Peyer's patch (tissue), 4 donors: ENCODE data around the gene AFG1L. TPM values are rescaled to one million over a fixed set of nuclear protein-coding genes. Genes with fewer than 3 reads are reported as not detected.
"Not testable (repeated sequence)": the region's sequence is repeated elsewhere in the genome, so short reads cannot be mapped to it uniquely, and the experiment has no call there.

ENCODE experiments used
- DNase-seq, 3 donors: peaks; one replicate each; pipeline ENCODE4 v3.0.0-alpha.2; 2017 to 2019
- H3K27ac ChIP-seq, 4 donors: fragments of 200-600 bp; sonication (generic); one replicate each; pipeline ENCODE4 v1.5.1; 2016 to 2019
- H3K27me3 ChIP-seq, 2 donors: fragments of 200-600 bp; sonication (generic); one replicate each; pipeline ENCODE4 v1.5.1; 2019
- H3K36me3 ChIP-seq, 3 donors: fragments of 200-600 bp; sonication (generic); one replicate each; pipeline ENCODE4 v1.5.1; 2016 to 2019
- H3K4me1 ChIP-seq, 4 donors: fragments of 200-600 bp; sonication (generic); one replicate each; pipeline ENCODE4 v1.5.1; 2016 to 2019
- H3K4me3 ChIP-seq, 4 donors: fragments of 200-600 bp; sonication (generic); 1 replicate in 3 of 4; 2 replicates in 1 of 4; pipeline ENCODE4 v1.5.1; 2016 to 2019; ENCODE audit warnings: mild to moderate bottlenecking in 1 of 4
- H3K9me3 ChIP-seq, 4 donors: fragments of 200-600 bp; sonication (generic); one replicate each; pipeline ENCODE4 v1.5.1; 2016 to 2019; ENCODE audit warnings: mild to moderate bottlenecking in 1 of 4
- POLR2A ChIP-seq, 2 donors: fragments of 450-650 bp; IDR thresholded peaks; one replicate each; pipeline ENCODE4 v1.5.1; 2017; ENCODE audit warnings: antibody characterized with exemption in 2 of 2, mild to moderate bottlenecking in 2 of 2, moderate library complexity in 2 of 2
- total RNA-seq, 4 donors: library from RNA; depleted of rRNA; stranded (reverse); fragments of >200 nt; gene quantifications; one replicate each; pipeline ENCODE4 v1.1.0, GENCODE V29; 2016
- TF ChIP-seq, protein P1 (sequence below), 6 experiments: fragments of 450-650 bp in 4 of 6; fragments of 200-600 bp in 2 of 6; sonication (generic) in 1 of 6; IDR thresholded peaks; one replicate each; pipeline ENCODE4 v1.5.1; 2017 to 2019; ENCODE audit warnings: antibody characterized with exemption in 6 of 6, mild to moderate bottlenecking in 3 of 6, moderate library complexity in 1 of 6

The AFG1L gene
- total RNA-seq, 4 donors from 2014 or later, result 6.0 to 15.1 (median 8.1) TPM

DNA sequence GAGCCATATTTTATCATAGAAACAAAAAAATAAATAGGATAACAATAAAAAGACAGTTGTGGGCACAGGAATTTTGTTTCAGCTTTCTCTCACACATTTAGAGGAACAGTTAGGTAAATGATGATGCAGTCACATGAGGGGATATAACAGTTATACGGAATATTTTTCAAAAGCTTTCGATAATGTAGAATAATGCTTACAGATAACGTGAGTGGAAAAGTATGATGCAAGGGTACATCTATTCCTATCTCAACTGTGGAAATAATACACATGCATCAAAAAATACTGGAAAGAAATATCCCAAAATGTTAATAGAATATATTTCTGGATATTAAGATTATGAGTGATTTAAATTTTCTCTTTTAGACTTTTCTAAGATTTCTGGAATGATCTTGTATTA lies 114.0 kb downstream of the AFG1L start:
- Histone ChIP-seq H3K9me3 (no peaks in the 10 kb centered on the region), H3K27me3 (no peaks in the 10 kb centered on the region), H3K36me3 (no peaks in the 10 kb centered on the region), H3K27ac (no peak overlapping the region), H3K4me3 (no peak overlapping the region), H3K4me1 (no peaks in the 10 kb centered on the region)
- TF ChIP-seq POLR2A (IDR thresholded peaks at IDR 0.05), result no peak
- TF ChIP-seq, protein P1, sequence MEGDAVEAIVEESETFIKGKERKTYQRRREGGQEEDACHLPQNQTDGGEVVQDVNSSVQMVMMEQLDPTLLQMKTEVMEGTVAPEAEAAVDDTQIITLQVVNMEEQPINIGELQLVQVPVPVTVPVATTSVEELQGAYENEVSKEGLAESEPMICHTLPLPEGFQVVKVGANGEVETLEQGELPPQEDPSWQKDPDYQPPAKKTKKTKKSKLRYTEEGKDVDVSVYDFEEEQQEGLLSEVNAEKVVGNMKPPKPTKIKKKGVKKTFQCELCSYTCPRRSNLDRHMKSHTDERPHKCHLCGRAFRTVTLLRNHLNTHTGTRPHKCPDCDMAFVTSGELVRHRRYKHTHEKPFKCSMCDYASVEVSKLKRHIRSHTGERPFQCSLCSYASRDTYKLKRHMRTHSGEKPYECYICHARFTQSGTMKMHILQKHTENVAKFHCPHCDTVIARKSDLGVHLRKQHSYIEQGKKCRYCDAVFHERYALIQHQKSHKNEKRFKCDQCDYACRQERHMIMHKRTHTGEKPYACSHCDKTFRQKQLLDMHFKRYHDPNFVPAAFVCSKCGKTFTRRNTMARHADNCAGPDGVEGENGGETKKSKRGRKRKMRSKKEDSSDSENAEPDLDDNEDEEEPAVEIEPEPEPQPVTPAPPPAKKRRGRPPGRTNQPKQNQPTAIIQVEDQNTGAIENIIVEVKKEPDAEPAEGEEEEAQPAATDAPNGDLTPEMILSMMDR (IDR thresholded peaks at IDR 0.05), result no peak
- DNase-seq, result no peak

DNA sequence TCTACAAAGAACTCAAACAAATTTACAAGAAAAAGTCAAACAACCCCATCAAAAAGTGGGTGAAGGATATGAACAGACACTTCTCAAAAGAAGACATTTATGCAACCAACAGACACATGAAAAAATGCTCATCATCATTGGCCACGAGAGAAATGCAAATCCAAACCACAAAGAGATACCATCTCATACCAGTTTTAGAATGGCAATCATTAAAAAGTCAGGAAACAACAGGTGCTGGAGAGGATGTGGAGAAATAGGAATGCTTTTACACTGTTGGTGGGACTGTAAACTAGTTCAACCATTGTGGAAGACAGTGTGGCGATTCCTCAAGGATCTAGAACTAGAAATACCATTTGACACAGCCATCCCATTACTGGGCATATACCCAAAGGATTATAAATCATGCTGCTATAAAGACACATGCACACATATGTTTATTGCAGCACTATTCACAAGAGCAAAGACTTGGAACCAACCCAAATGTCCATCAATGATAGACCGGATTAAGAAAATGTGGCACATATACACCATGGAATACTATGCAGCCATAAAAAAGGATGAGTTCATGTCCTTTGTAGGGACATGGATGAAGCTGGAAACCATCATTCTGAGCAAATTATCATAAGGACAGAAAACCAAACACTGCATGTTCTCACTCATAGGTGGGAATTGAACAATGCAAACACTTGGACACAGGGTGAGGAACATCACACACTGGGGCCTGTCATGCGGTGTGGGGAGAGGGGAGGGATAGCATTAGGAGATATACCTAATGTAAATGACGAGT lies 121.4 kb downstream of the AFG1L start:
- not testable (repeated sequence) for DNase-seq, H3K27me3 ChIP-seq, H3K4me3 ChIP-seq, H3K36me3 ChIP-seq, H3K27ac ChIP-seq, H3K4me1 ChIP-seq, H3K9me3 ChIP-seq

DNA sequence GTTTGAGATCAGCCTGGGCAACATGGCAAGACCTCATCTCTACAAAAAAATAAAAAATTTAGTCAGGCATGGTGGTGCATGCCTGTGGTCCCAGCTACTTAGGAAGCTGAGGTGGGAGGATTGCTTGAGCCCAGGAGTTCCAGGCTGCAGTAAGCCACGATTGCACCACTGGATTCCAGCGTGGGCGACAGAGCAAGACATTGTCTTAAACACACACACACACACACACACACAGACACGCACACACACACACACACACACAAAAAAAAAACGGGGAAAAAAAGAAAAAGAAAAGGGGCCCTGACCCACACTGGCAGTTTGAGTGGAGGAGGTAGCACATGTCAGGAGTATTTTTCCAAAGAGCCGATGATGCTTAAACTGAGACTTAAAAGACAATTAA lies 122.2 kb downstream of the AFG1L start:
- Histone ChIP-seq H3K27ac (no peak overlapping the region), H3K4me3 (no peak overlapping the region), H3K9me3 (no peaks in the 10 kb centered on the region), H3K27me3 (no peaks in the 10 kb centered on the region), H3K4me1 (no peaks in the 10 kb centered on the region), H3K36me3 (no peaks in the 10 kb centered on the region)
- TF ChIP-seq, protein P1 (IDR thresholded peaks at IDR 0.05), result no peak
- TF ChIP-seq POLR2A (IDR thresholded peaks at IDR 0.05), result no peak
- no peak for DNase-seq

DNA sequence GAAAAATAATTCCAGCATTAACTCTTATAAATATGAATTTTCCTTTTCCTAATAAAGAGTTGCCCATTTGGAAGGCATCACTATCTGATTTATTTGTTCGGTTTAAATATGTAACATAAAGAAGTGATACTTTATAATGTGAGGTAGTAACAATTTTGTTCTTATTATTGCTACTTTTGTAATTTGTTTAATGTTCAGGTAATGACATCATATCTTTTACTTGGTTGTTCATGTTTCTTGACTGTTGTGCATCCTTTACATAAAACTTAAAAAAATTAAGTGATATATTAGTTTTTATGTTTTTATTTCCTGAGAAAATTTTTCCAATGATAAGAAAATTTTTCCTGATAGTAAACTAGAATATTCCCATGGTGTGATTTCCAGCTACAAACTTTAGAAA lies 124.6 kb downstream of the AFG1L start:
- no peak overlapping the region for H3K4me3 ChIP-seq
- no peaks in the 10 kb centered on the region for H3K36me3 ChIP-seq
- no peaks in the 10 kb centered on the region for H3K27me3 ChIP-seq
- no peaks in the 10 kb centered on the region for H3K9me3 ChIP-seq
- TF ChIP-seq, protein P1 (IDR thresholded peaks at IDR 0.05), result no peak
- TF ChIP-seq POLR2A (IDR thresholded peaks at IDR 0.05), result no peak
- no peaks in the 10 kb centered on the region for H3K4me1 ChIP-seq
- H3K27ac ChIP-seq, result no peak overlapping the region
- no peak for DNase-seq

DNA sequence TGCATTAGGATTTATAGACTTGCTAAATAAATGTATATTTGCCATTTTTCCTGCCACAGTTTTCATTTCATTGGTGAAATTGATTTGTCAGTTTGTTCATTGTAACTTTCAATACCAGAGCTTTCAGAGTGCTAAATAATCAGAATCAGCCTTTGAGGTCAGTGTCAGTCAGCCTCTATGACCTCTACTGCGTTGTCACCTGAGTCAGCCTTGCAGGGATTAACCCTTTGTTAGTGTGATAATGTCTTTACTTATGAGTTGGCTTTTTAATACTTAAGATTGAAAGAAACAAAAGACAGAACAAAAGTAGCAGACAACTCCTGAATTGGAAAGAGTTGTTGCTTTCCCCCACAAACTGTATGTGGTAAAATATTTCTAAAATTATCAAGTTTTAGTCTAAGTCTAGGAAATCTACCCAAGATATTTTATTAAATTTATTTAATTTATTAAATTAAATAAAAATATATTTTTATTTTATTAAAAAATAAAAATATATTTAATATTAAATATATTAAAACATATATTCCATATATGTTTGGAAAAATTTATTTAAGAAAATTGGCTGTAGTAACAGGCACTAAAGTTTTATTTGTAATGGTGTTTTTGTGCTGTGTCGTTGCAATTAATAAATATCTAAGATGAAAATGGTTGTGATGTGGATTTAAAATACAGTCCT lies 125.2 kb downstream of the AFG1L start:
- Histone ChIP-seq H3K27ac (no peak overlapping the region), H3K4me3 (no peak overlapping the region), H3K4me1 (no peaks in the 10 kb centered on the region), H3K27me3 (no peaks in the 10 kb centered on the region), H3K9me3 (no peaks in the 10 kb centered on the region), H3K36me3 (no peaks in the 10 kb centered on the region)
- DNase-seq, result no peak
- TF ChIP-seq, protein P1 (IDR thresholded peaks at IDR 0.05), result no peak
- no peak for TF ChIP-seq POLR2A (IDR thresholded peaks at IDR 0.05)

DNA sequence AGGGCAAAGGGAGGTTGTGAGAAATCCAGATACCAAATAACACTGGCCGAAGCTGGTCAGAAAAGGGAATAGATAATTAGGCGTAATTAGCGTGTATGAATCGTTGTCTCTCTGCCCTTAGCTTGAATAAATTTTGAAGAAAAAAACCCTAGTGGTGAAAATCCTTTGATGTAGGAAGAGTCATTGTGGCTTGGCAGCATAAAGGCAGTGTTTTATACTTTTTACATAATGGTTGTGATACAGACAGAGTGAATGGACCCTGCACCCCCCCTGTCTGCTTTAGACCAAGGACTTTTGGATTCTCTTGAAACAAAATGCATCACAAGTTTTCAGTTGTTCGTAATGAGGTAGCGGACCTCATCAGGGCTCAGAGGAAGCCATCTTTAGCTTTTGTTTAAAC lies 126.5 kb downstream of the AFG1L start:
- TF ChIP-seq POLR2A (IDR thresholded peaks at IDR 0.05), result no peak
- TF ChIP-seq, protein P1 (IDR thresholded peaks at IDR 0.05), result no peak
- Histone ChIP-seq H3K4me1 (no peaks in the 10 kb centered on the region), H3K36me3 (no peaks in the 10 kb centered on the region), H3K4me3 (no peak overlapping the region), H3K27ac (no peak overlapping the region), H3K9me3 (no peaks in the 10 kb centered on the region), H3K27me3 (no peaks in the 10 kb centered on the region)
- DNase-seq, result no peak
